ENCODE data around the gene MRM1.

DNA sequence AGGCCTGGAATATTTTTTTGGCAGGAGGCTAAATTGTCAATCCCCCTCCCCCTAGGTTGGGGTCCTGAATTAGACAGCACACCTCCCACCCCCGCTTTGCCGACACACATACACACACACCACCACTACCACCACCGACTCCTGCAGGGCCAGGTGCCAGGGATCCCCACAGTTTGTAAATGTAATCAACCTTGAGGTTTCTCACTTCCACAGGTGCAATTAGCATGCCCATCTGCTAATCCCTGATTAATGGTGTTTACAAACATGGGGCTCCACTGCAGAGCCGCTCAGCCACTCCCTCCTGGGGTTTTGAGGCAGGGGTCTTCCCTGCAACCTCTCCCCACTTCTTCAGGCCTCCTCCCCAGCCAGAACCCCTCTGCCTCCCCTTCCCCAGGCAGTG lies 11.8 kb downstream of the MRM1 start:
- TF ChIP-seq EP300 (IDR thresholded peaks at IDR 0.05; ENCODE audit: low read depth) (no peak), POLR2A (IDR thresholded peaks at IDR 0.05) (no peak)
- TF ChIP-seq, protein P1, sequence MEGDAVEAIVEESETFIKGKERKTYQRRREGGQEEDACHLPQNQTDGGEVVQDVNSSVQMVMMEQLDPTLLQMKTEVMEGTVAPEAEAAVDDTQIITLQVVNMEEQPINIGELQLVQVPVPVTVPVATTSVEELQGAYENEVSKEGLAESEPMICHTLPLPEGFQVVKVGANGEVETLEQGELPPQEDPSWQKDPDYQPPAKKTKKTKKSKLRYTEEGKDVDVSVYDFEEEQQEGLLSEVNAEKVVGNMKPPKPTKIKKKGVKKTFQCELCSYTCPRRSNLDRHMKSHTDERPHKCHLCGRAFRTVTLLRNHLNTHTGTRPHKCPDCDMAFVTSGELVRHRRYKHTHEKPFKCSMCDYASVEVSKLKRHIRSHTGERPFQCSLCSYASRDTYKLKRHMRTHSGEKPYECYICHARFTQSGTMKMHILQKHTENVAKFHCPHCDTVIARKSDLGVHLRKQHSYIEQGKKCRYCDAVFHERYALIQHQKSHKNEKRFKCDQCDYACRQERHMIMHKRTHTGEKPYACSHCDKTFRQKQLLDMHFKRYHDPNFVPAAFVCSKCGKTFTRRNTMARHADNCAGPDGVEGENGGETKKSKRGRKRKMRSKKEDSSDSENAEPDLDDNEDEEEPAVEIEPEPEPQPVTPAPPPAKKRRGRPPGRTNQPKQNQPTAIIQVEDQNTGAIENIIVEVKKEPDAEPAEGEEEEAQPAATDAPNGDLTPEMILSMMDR (IDR thresholded peaks at IDR 0.05) = no peak

Measured in transverse colon (tissue), 3 donors.